NCI-H1092 treated with DMSO at 0.1 percent for 48 hours (cell line): ENCODE results near the gene NRDC.
"Not testable (repeated sequence)": the region's sequence is repeated elsewhere in the genome, so short reads cannot be mapped to it uniquely, and the experiment has no call there.

Source experiments
- DNase-seq: peaks from one replicate; lab custom pipeline; 2025; lab: John Stamatoyannopoulos, UW

The NRDC gene

GRCh38 chr1:51877434-51878307 is 856 bp downstream of the NRDC start:
- DNase-seq: no peak

GRCh38 chr1:51875836-51876235 is 2.7 kb downstream of the NRDC start:
- no peak for DNase-seq

GRCh38 chr1:51875291-51875772 is 3.2 kb downstream of the NRDC start:
- no peak for DNase-seq

GRCh38 chr1:51873270-51873669 is 5.3 kb downstream of the NRDC start:
- DNase-seq: not testable (repeated sequence)

GRCh38 chr1:51871351-51871975 is 7.1 kb downstream of the NRDC start:
- no peak for DNase-seq

- no peak for DNase-seq
Observed at GRCh38 chr1:51870603-51871350, 7.8 kb downstream of the NRDC start.

GRCh38 chr1:51867479-51868232 is 10.9 kb downstream of the NRDC start:
- no peak for DNase-seq

GRCh38 chr1:51863384-51863783 is 15.1 kb downstream of the NRDC start:
- DNase-seq: no peak

GRCh38 chr1:51861669-51862068 is 16.9 kb downstream of the NRDC start:
- DNase-seq: no peak

GRCh38 chr1:51859735-51860134 is 18.8 kb downstream of the NRDC start:
- DNase-seq: no peak

GRCh38 chr1:51859333-51859732 is 19.2 kb downstream of the NRDC start:
- no peak for DNase-seq

- DNase-seq: no peak
Observed at GRCh38 chr1:51858892-51859291, 19.6 kb downstream of the NRDC start.

- DNase-seq: no peak
Observed at GRCh38 chr1:51856745-51857144, 21.8 kb downstream of the NRDC start.

- DNase-seq: no peak
Observed at GRCh38 chr1:51855624-51856023, 22.9 kb downstream of the NRDC start.

GRCh38 chr1:51853360-51853759 is 25.2 kb downstream of the NRDC start:
- DNase-seq: no peak

GRCh38 chr1:51851882-51852396 is 26.6 kb downstream of the NRDC start:
- DNase-seq: no peak

- peak; percentile 52 for DNase-seq
Observed at GRCh38 chr1:51850420-51851223, 27.9 kb downstream of the NRDC start.

- no peak for DNase-seq
Observed at GRCh38 chr1:51847294-51847920, 31.1 kb downstream of the NRDC start.

- no peak for DNase-seq
Observed at GRCh38 chr1:51843948-51844347, 34.6 kb downstream of the NRDC start.

- DNase-seq: peak; percentile 3
Observed at GRCh38 chr1:51842261-51842660, 36.3 kb downstream of the NRDC start.
